Central memory CD4-positive, alpha-beta T cell (primary cell): ENCODE data around the gene MYO3B.

Source experiments
- DNase-seq: peaks from one replicate; pipeline ENCODE4 v3.0.0; 2022

Gene MYO3B

GRCh38 chr2:170237572-170238120 is 59.7 kb downstream of the MYO3B start:
- DNase-seq: no peak

GRCh38 chr2:170238776-170239175 is 60.8 kb downstream of the MYO3B start:
- DNase-seq: no peak

GRCh38 chr2:170240629-170241028 is 62.7 kb downstream of the MYO3B start:
- no peak for DNase-seq

GRCh38 chr2:170241756-170242155 is 63.8 kb downstream of the MYO3B start:
- DNase-seq: no peak

- DNase-seq: no peak
Measured at GRCh38 chr2:170243118-170243837, 65.3 kb downstream of the MYO3B start.

- no peak for DNase-seq
Measured at GRCh38 chr2:170243898-170244297, 66.0 kb downstream of the MYO3B start.

- DNase-seq: no peak
Measured at GRCh38 chr2:170244555-170244954, 66.6 kb downstream of the MYO3B start.

GRCh38 chr2:170245312-170245711 is 67.4 kb downstream of the MYO3B start:
- no peak for DNase-seq

- DNase-seq: no peak
Measured at GRCh38 chr2:170247333-170247732, 69.4 kb downstream of the MYO3B start.

GRCh38 chr2:170247882-170248393 is 70.0 kb downstream of the MYO3B start:
- no peak for DNase-seq

- no peak for DNase-seq
Measured at GRCh38 chr2:170248574-170249393, 70.8 kb downstream of the MYO3B start.

GRCh38 chr2:170249761-170250160 is 71.8 kb downstream of the MYO3B start:
- DNase-seq: no peak

- no peak for DNase-seq
Measured at GRCh38 chr2:170250584-170250983, 72.6 kb downstream of the MYO3B start.

GRCh38 chr2:170252414-170252813 is 74.5 kb downstream of the MYO3B start:
- DNase-seq: no peak

GRCh38 chr2:170253721-170254230 is 75.8 kb downstream of the MYO3B start:
- no peak for DNase-seq

GRCh38 chr2:170254293-170254732 is 76.4 kb downstream of the MYO3B start:
- no peak for DNase-seq

- no peak for DNase-seq
Measured at GRCh38 chr2:170255137-170255536, 77.2 kb downstream of the MYO3B start.

GRCh38 chr2:170255971-170256370 is 78.0 kb downstream of the MYO3B start:
- DNase-seq: no peak

GRCh38 chr2:170258382-170258781 is 80.4 kb downstream of the MYO3B start:
- no peak for DNase-seq

- DNase-seq: no peak
Measured at GRCh38 chr2:170260188-170260587, 82.2 kb downstream of the MYO3B start.

- DNase-seq: no peak
Measured at GRCh38 chr2:170261566-170261965, 83.6 kb downstream of the MYO3B start.

- DNase-seq: no peak
Measured at GRCh38 chr2:170262343-170262742, 84.4 kb downstream of the MYO3B start.

- no peak for DNase-seq
Measured at GRCh38 chr2:170262806-170263205, 84.9 kb downstream of the MYO3B start.
